Left lung (tissue), 10 donors: ENCODE results near the gene PIK3C2G. TPM values are rescaled to one million over a fixed set of nuclear protein-coding genes. Genes with fewer than 3 reads are reported as not detected.
A peak's percentile ranks its signal among the peaks of the same experiment; 100 is the strongest.

Experiments used
- ATAC-seq: fragments of 200-7000 bp; cut with Tn5 transposase; one replicate; pipeline ENCODE4 v1.9.1; 2020; ENCODE audit warnings: moderate library complexity
- DNase-seq, 4 donors: peaks; one replicate each; pipeline ENCODE4 v3.0.0-alpha.2; 2013 to 2020
- H3K27ac ChIP-seq, 2 donors: fragments of 200-600 bp; sonication (generic) in 1 of 2; one replicate each; pipeline versions ENCODE4 v1.5.0 to v1.8.0; 2020 to 2021
- H3K27me3 ChIP-seq, 2 donors: fragments of 200-600 bp; sonication (generic) in 1 of 2; one replicate each; pipeline versions ENCODE4 v1.5.0 to v1.8.0; 2020 to 2021
- H3K36me3 ChIP-seq, 2 donors: fragments of 200-600 bp; sonication (generic) in 1 of 2; one replicate each; pipeline versions ENCODE4 v1.5.0 to v1.8.0; 2020 to 2021
- H3K4me1 ChIP-seq, 2 donors: fragments of 200-600 bp; one replicate each; pipeline ENCODE4 v1.8.0; 2021
- H3K4me3 ChIP-seq, 2 donors: fragments of 200-600 bp; sonication (generic) in 1 of 2; one replicate each; pipeline versions ENCODE4 v1.5.0 to v1.8.0; 2020 to 2021; ENCODE audit warnings: mild to moderate bottlenecking in 1 of 2
- H3K9me3 ChIP-seq, 2 donors: fragments of 200-600 bp; sonication (generic) in 1 of 2; one replicate each; pipeline versions ENCODE4 v1.5.0 to v1.8.0; 2020 to 2021
- intact Hi-C, 2 donors: fragments of 100-400 bp; cut with DNase I; formaldehyde crosslinking; loops; one replicate each; pipeline versions ENCODE4 v1.11.2 to v1.14.2; 2022
- polyA plus RNA-seq, 6 donors: library from polyadenylated mRNA; unstranded; fragments of 120-200 nt; gene quantifications; one replicate each; pipeline ENCODE4 v1.2.1, GENCODE V29; 2013; ENCODE audit not compliant: insufficient read length in 6 of 6
- total RNA-seq, 2 donors: library from RNA; stranded (reverse); fragmentation: NEBNext Ultra II Directional; extraction: Animal tissue kit (Norgen Biotek cat#: 25700); gene quantifications; one replicate each; pipeline ENCODE4 v1.2.1, GENCODE V29; 2021
- TF ChIP-seq, protein P1 (sequence below), 2 donors: fragments of 200-600 bp; sonication (generic) in 1 of 2; IDR thresholded peaks; one replicate each; pipeline versions ENCODE4 v1.5.0 to v1.8.0; 2021; ENCODE audit warnings: antibody characterized with exemption in 2 of 2
- donor health status: DM: no; HTN: yes; CAD: no.
- donor health status: DM: no; HTN: no; CAD: no.

Gene PIK3C2G
- total and polyA plus RNA-seq, 8 donors = 0.13 to 28.1 (median 17.9) TPM

GRCh38 chr12:18570543-18570942 is 309.2 kb downstream of the PIK3C2G start:
- Histone ChIP-seq H3K27ac (no peak overlapping the region), H3K4me1 (no peaks in the 10 kb centered on the region), H3K9me3 (peaks cover 0 to 3% of the 10 kb centered on the region in 2 donors), H3K4me3 (no peak overlapping the region), H3K27me3 (no peaks in the 10 kb centered on the region), H3K36me3 (no peaks in the 10 kb centered on the region)
- TF ChIP-seq, protein P1, sequence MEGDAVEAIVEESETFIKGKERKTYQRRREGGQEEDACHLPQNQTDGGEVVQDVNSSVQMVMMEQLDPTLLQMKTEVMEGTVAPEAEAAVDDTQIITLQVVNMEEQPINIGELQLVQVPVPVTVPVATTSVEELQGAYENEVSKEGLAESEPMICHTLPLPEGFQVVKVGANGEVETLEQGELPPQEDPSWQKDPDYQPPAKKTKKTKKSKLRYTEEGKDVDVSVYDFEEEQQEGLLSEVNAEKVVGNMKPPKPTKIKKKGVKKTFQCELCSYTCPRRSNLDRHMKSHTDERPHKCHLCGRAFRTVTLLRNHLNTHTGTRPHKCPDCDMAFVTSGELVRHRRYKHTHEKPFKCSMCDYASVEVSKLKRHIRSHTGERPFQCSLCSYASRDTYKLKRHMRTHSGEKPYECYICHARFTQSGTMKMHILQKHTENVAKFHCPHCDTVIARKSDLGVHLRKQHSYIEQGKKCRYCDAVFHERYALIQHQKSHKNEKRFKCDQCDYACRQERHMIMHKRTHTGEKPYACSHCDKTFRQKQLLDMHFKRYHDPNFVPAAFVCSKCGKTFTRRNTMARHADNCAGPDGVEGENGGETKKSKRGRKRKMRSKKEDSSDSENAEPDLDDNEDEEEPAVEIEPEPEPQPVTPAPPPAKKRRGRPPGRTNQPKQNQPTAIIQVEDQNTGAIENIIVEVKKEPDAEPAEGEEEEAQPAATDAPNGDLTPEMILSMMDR (IDR thresholded peaks at IDR 0.05) = no peak
- DNase-seq (no peak), ATAC-seq (no peak)
- intact Hi-C loops = no loop called here

- no peak overlapping the region for H3K27ac ChIP-seq
- intact Hi-C loops = no loop called here
- H3K27me3 ChIP-seq = no peaks in the 10 kb centered on the region
- H3K9me3 ChIP-seq = peaks cover 0 to 3% of the 10 kb centered on the region in 2 donors
- no peak for ATAC-seq
- DNase-seq = no peak
- H3K4me1 ChIP-seq = no peaks in the 10 kb centered on the region
- no peak overlapping the region for H3K4me3 ChIP-seq
- H3K36me3 ChIP-seq = no peaks in the 10 kb centered on the region
- TF ChIP-seq, protein P1 (IDR thresholded peaks at IDR 0.05) = no peak
Observed at GRCh38 chr12:18576104-18576626, 314.8 kb downstream of the PIK3C2G start.

GRCh38 chr12:18576648-18577047 is 315.3 kb downstream of the PIK3C2G start:
- no peak overlapping the region for H3K4me3 ChIP-seq
- no peaks in the 10 kb centered on the region for H3K27me3 ChIP-seq
- no peak overlapping the region for H3K27ac ChIP-seq
- H3K36me3 ChIP-seq = no peaks in the 10 kb centered on the region
- DNase-seq (no peak), ATAC-seq (no peak)
- H3K4me1 ChIP-seq = no peaks in the 10 kb centered on the region
- intact Hi-C loops = no loop called here
- TF ChIP-seq, protein P1 (IDR thresholded peaks at IDR 0.05) = no peak
- peaks cover 0 to 3% of the 10 kb centered on the region in 2 donors for H3K9me3 ChIP-seq

GRCh38 chr12:18578191-18578590 is 316.9 kb downstream of the PIK3C2G start:
- intact Hi-C loops = no loop called here
- Histone ChIP-seq H3K36me3 (no peaks in the 10 kb centered on the region), H3K27ac (no peak overlapping the region), H3K4me3 (no peak overlapping the region), H3K27me3 (no peaks in the 10 kb centered on the region), H3K9me3 (peaks cover 0 to 9% of the 10 kb centered on the region in 2 donors), H3K4me1 (no peaks in the 10 kb centered on the region)
- ATAC-seq (no peak), DNase-seq (no peak)
- TF ChIP-seq, protein P1 (IDR thresholded peaks at IDR 0.05) = no peak

DNA sequence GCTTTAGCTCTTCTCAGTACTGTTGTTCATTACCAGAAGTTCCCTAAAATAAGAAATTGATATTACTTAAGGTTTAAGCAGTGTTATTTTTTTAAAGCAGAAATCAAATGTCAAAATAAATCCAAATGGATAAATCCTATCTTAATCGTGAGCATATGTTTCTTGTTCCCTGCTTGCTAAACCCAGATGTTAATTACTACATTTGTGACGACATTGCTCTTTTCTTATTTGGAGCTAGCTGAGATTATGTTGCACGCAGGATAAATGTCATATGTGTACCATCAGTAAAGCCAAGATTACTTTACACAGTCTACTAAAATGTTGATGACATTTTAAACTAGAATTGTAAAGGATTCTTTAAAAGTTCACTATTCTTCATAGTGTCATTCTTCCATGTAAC is 319.0 kb downstream of the PIK3C2G start:
- H3K27ac ChIP-seq = no peak overlapping the region
- H3K9me3 ChIP-seq = peaks cover 0 to 20% of the 10 kb centered on the region in 2 donors
- no peak for ATAC-seq

More for the DNA sequence above, 319.0 kb downstream of the PIK3C2G start:
- intact Hi-C loops = no loop called here
- Histone ChIP-seq H3K36me3 (no peaks in the 10 kb centered on the region), H3K4me1 (no peaks in the 10 kb centered on the region), H3K27me3 (no peaks in the 10 kb centered on the region), H3K4me3 (no peak overlapping the region)
- DNase-seq = peak in 2 of 4 donors; percentile 32 to 49
- TF ChIP-seq, protein P1 (IDR thresholded peaks at IDR 0.05) = no peak
